NCI-H69 (cell line): ENCODE results near the gene EID2.

Experiments
- DNase-seq: peaks from one replicate; lab custom pipeline; 2025; lab: John Stamatoyannopoulos, UW

Gene EID2

GRCh38 chr19:39539518-39540332 lies at the start of gene EID2:
Gene EID2, minus strand, starts transcription at chr19:39540161. Its CDS starts 82 bp downstream, at chr19:39540079.
- DNase-seq, result peak; percentile 97

- no peak for DNase-seq
Measured at GRCh38 chr19:39588066-39588465, 48.1 kb upstream of the EID2 start.

- DNase-seq, result no peak
Measured at GRCh38 chr19:39587496-39587895, 47.5 kb upstream of the EID2 start.

- DNase-seq, result no peak
Measured at GRCh38 chr19:39582891-39583625, 43.1 kb upstream of the EID2 start.

- DNase-seq, result no peak
Measured at GRCh38 chr19:39582442-39582841, 42.5 kb upstream of the EID2 start.

GRCh38 chr19:39568604-39569003 lies 28.6 kb upstream of the EID2 start:
- DNase-seq, result no peak

GRCh38 chr19:39566064-39566463 lies 26.1 kb upstream of the EID2 start:
- DNase-seq, result no peak

- DNase-seq, result no peak
Measured at GRCh38 chr19:39563408-39563807, 23.4 kb upstream of the EID2 start.

GRCh38 chr19:39558624-39559117 lies 18.7 kb upstream of the EID2 start:
- DNase-seq, result peak; percentile 51

GRCh38 chr19:39557811-39558623 lies 18.1 kb upstream of the EID2 start:
- peak; percentile 80 for DNase-seq

- DNase-seq, result no peak
Measured at GRCh38 chr19:39555883-39556282, 15.9 kb upstream of the EID2 start.

- DNase-seq, result no peak
Measured at GRCh38 chr19:39554701-39555311, 14.8 kb upstream of the EID2 start.

- DNase-seq, result peak; percentile 36
Measured at GRCh38 chr19:39553082-39553652, 13.2 kb upstream of the EID2 start.

GRCh38 chr19:39550197-39550596 lies 10.2 kb upstream of the EID2 start:
- no peak for DNase-seq

GRCh38 chr19:39546599-39546998 lies 6.6 kb upstream of the EID2 start:
- DNase-seq, result peak; percentile 30

GRCh38 chr19:39544911-39545310 lies 5.0 kb upstream of the EID2 start:
- DNase-seq, result no peak

- no peak for DNase-seq
Measured at GRCh38 chr19:39544226-39544903, 4.4 kb upstream of the EID2 start.

GRCh38 chr19:39543477-39543857 lies 3.5 kb upstream of the EID2 start:
- DNase-seq, result no peak

- peak; percentile 85 for DNase-seq
Measured at GRCh38 chr19:39542206-39542605, 2.2 kb upstream of the EID2 start.

GRCh38 chr19:39540333-39540673 lies 342 bp upstream of the EID2 start:
- DNase-seq, result no peak

GRCh38 chr19:39539165-39539517 lies 820 bp downstream of the EID2 start:
- DNase-seq, result no peak
